ENCODE measurements around the gene CBX3.

The CBX3 gene

DNA sequence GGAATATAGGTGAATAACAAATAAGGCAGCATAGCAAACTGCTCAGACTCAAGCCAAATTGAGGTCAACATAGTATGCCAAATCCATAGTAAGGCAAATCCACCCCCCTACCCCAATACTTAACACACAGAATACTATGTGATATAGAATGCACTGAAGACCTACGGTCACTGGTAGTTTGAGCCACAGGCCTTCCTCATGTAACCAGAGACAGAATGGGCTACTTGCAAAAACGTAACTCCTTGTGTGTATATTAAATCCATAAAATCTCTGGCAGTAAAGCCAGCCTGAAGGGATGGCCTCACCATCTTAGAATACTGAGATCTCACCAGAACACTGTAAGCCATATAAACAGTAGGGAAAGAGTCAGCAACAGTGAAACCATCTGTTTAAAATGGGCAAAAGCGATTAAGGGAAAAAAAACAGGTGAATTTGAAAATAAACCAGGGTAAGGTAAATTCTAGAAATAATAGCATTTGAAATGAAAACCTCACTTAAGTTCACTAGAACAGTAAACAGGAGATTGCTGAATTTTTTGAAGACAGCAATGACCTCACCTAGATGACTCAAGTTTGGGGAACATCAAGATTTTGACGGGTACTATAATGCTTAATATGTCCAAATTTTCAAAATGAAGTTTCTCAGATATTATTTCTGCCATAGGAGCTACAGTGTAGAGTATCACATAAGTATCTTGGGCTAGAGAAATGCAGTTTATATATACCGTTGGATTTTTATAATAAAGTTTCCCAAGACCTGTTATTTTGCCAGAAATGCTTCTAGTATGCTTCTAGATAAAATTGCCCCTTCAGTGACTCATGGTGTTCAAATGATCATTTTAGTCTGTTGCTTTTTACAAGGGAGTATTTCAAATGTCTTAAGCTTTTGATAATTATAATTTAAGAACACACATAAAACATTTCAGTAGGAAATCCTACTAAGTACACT is 14.9 kb upstream of the CBX3 start:
- in situ Hi-C loops (cut with MboI; ENCODE audit: low sequenced_read_pairs) = loop anchor here (25.0 kb wide), 1 partner anchor 99 kb away; no protein-coding TSS in a partner anchor

DNA sequence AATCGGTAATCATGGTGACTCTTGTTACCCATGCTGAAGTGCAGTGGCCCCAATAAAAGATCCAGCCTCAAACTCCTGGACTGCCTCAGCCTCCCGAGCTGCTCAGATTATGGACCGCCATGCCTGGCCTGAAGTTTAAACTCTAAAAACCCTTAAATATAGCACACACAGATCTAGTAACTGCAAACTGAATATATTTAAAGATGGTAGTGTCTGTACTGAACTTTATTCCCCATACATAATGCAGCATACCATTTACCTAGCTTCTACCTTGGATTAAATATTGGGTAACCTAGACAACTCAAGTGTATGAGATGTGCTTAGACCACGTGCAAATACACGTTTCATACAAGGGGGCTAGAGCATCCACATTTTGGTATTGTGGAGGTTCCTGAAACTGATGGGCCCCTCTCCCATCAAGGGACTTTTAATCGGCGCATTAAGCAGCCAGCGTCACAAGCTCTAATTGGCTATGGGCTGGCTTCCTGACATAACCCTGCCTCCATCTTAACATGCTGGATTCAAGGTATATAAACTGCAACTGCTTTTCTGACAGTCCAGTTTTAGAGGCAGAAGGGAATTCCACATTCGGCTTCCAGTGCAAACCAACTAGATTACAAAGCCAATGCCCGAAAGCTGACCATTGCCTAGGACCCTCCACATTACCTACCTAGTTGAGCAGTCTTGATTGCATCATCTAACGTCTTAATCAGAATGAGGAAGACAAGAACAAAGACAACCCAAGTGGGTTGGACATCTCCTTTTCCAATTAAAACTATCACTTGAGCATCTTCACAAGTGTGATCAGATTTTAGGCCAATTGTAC is 14.0 kb upstream of the CBX3 start:
- in situ Hi-C loops (cut with MboI; ENCODE audit: low sequenced_read_pairs) = loop anchor here (25.0 kb wide), 1 partner anchor 100 kb away; no protein-coding TSS in a partner anchor

DNA sequence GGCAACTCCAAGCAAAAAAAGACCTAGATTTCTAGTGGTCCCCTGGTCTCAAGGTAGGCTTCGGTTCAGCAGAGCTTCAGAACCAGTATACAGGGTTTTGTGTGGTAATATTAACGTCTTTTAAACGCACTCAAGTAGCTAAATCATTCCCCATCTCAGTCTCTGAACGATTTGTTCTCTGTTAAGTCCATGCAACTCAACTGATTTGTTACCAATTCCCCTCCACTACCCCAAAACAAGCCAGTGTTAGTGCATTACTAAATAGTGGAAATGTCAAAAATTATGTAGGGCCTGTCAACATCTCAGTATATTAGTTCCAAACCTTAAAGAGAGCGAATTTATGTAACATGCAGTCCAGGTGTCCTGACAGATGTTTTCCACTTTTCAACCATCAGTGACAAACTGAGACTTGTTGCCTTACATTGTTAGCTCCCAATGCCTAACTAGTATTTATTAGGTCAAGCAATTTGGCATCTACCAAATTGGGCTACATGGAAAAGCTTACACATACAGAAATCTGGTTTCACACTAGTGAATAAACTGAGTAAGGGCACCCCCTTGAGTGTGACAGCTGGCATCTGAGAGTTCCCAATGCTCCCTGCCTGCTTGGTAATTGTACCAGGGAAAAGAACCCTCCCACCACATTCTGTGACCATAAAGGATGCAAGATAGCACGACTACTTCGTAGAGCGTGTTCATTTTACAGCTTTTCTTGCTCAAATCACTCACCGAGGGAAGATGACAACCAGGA is 13.2 kb upstream of the CBX3 start:
- in situ Hi-C loops (cut with MboI; ENCODE audit: low sequenced_read_pairs) = loop anchor here (25.0 kb wide), 1 partner anchor 101 kb away; no protein-coding TSS in a partner anchor

DNA sequence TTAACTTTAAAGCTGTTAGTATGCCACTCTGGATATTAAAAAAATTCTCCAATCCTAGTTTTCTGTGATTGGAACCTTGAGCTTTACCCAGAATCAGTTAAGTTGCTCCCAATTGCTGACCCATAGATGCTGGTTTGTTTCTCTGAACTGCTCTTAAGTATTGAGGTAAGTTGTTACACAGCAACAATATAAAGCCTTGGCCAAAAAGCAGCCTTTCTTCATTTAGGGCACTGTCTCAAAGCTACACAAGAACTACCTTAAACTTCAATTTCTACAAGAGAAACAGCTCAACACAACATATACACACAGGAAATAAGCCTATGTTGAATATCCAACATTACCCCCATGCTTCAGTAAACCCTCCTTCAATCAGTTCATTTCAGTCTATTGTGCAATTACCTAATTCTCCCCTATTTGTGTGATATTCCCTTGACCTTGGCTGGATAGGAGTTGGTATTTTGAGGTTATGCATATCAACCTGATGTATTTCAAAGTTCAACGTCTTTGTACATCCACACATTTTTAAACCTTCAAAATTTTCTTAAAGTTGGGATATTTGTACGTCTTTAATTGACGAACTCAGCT is 12.5 kb upstream of the CBX3 start:
- in situ Hi-C loops (cut with MboI; ENCODE audit: low sequenced_read_pairs) = loop anchor here (25.0 kb wide), 1 partner anchor 102 kb away; no protein-coding TSS in a partner anchor

DNA sequence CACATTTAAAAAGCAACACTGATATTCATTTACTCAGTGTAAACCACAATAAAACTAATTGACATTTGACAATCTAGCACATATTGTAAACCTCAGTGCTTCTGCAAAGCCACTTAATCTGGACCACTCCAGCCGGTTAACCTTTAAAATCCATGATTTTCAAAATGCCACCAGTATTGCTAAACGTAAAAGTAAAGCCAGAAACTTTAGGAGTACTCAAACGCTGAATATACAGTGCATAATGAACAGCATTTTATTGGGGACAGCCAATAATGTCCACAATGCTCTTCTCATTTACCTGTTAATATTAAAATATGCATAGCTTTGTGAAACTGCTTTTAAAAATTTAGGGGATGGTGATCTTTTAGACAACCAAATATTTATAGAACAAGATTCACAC is 11.8 kb upstream of the CBX3 start:
- in situ Hi-C loops (cut with MboI; ENCODE audit: low sequenced_read_pairs) = loop anchor here (25.0 kb wide), 1 partner anchor 102 kb away; no protein-coding TSS in a partner anchor

DNA sequence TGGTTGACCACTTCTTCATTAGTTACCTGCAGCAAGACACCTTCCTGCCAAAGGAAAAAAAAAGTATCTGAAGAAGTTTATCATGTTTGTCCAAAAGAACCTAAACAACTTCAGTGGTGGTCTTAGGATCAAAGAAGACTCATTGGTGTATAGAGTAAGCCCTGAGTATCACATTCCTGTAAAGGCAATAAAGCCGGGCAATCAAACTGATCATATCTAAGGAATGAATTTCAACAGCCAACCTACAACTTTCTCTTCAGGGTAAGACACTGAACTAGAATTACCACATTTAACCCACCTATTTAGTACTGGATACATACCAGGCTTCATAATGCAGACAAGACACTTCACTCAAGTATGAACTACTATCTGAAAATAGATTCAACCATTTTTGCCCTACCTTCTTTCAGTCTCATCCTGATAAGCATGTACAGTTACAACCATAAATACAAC is 11.1 kb upstream of the CBX3 start:
- in situ Hi-C loops (cut with MboI; ENCODE audit: low sequenced_read_pairs) = loop anchor here (25.0 kb wide), 1 partner anchor 103 kb away; no protein-coding TSS in a partner anchor

DNA sequence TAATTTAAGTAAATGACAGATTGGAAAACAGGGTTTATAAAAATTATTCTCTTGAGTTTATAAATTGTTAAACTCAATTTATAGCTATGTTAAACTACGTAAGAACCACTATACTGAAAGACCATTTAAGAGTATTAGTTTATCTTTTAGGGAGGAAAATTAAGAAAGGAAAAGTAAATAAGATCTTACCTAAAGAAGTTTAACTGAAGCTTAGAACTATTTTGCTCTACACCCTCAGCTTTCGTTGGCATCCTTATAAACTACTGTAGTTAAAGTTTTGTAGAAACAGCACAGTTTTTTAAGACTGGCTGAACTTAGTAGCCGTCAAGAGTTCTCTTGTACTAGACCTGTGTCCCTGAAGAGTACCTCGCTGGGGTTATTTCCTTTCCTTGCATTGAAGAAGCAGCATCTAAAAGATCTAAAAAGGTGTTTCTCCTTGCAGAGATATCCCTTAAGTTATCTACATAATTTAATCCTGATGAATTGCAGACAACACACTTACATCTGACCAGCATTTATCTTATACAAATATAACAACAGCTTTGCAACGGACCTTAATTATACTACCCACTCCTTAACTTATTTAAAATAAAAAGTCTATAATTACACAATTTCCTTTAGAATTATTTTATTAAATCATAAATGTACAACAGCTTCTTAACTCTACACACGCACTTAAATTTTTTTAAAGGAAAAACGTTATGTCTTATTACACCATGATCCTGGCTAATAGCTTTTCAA is 10.1 kb upstream of the CBX3 start:
- in situ Hi-C loops (cut with MboI; ENCODE audit: low sequenced_read_pairs) = loop anchor here (25.0 kb wide), 1 partner anchor 104 kb away; no protein-coding TSS in a partner anchor

DNA sequence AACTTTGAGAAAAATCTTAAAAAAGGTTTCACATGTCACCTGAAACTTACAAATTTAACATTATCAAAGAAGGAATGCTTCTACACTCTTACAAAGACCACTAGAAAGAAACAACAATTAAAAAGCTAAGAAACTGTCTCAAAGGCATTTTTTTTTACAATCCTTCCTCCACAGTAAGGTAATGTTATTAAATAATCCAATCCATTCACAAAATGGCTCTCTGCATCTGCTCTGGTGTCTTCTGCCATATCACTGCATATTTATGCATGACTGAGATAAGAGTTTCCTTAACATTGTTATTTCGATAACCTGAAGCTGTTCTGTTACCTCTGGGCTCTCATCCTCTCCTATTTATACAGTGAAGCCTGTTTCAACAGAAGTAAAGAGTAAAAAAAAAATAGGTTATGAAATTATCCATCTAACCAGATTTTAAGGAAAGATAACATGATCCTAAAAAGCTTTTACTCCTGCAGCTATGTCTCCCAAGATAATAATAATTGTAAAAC is 9.5 kb upstream of the CBX3 start:
- in situ Hi-C loops (cut with MboI; ENCODE audit: low sequenced_read_pairs) = loop anchor here (25.0 kb wide), 1 partner anchor 105 kb away; no protein-coding TSS in a partner anchor

DNA sequence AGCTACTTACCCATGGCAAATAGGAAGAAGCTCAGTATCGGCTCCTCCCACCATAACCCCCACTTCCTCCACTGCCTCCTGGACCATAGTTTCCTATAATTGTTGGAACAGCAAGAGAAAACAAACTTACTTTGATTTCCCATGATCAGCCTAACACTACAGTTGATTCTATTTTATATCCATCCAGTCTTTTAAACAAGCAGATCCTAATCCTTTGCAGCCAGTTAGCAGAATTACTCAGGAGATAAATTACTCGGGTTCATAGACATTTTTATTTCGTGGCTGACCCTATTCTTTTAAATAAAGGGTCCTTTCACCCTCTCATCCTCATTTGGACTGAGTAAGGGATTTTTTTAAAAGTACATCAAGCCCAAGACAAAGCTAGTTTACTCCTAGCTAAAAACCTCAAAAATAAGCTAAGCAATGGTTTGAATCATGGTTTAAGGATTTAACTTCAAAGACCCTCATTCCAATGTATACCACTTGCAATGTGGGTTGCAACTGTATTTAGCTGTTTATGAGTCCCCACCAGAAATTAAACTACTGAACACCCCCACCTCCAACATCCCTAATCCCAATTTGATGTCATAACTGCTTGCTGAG is 9.0 kb upstream of the CBX3 start:
- in situ Hi-C loops (cut with MboI; ENCODE audit: low sequenced_read_pairs) = loop anchor here (25.0 kb wide), 1 partner anchor 105 kb away; no protein-coding TSS in a partner anchor

DNA sequence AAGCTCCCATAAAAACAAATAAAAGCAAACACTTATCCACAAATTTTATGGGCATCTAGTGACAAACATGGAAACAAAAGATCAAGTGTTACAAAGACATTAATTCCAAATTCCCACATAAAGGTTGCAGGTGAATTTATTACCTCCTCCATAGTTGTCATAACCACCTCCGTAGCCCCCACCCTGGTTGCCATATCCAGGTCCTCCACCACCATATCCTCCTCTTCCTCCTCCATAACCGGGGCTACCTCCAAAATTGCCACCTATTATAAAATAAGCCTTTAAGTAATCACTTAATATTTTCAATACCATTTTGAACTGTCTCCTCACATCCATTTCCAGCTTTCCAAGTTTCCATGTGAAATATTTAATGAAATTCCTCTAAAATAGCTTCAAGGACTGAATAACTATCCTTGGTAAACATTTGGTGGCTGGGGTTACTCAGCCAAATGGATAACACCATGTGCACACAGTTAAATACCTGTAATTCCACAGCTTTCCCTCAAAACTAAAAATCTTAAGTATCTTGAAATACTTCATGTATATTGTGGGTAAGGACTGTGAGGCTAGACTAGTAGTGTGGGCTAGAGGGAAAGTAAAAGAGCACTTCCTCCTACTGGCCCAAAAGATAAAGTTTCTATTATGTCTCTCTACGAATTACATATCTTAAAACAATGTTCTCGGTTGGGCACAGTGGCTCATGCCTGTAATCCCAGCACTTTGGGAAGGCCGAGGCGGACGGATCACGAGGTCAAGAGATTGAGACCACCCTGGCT is 7.9 kb upstream of the CBX3 start:
- in situ Hi-C loops (cut with MboI; ENCODE audit: low sequenced_read_pairs) = loop anchor here (25.0 kb wide), 1 partner anchor 106 kb away; no protein-coding TSS in a partner anchor

DNA sequence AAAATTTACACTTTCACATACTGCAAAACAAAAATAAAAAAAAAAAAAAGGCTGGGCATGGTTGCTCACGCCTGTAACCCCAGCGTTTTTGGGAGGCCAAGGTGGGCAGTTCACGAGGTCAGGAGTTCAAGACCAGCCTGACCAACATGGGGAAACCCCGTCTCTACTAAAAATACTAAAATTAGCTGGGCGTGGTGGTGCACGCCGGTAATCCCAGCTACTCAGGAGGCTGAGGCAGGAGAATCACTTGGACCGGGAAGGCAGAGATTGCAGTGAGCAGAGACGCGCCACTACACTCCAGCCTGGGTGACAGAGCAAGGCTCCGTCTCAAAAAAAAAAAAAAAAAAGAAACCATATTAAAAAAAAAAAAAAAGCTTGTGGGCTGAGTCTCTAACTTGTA is 6.8 kb upstream of the CBX3 start:
- in situ Hi-C loops (cut with MboI; ENCODE audit: low sequenced_read_pairs) = loop anchor here (25.0 kb wide), 1 partner anchor 107 kb away; no protein-coding TSS in a partner anchor

DNA sequence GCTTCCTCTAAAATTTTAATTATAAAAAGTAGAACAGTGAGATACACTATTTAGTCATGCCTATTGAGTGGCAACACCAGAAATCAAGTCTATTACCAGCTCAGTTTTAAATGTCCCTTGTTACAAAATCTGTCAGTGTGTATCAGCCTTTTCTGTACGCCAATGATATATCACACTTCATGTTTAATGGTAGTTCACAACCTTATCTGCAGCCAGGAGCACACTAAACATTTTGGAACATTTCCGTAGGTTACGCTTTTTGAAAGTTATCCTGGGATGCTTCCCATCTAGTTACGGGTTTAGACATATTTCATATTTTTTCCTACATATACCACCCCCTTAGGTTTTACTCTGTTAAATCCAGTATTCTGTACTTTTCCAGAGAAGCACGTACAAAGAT is 6.4 kb upstream of the CBX3 start:
- in situ Hi-C loops (cut with MboI; ENCODE audit: low sequenced_read_pairs) = loop anchor here (25.0 kb wide), 1 partner anchor 108 kb away; no protein-coding TSS in a partner anchor

DNA sequence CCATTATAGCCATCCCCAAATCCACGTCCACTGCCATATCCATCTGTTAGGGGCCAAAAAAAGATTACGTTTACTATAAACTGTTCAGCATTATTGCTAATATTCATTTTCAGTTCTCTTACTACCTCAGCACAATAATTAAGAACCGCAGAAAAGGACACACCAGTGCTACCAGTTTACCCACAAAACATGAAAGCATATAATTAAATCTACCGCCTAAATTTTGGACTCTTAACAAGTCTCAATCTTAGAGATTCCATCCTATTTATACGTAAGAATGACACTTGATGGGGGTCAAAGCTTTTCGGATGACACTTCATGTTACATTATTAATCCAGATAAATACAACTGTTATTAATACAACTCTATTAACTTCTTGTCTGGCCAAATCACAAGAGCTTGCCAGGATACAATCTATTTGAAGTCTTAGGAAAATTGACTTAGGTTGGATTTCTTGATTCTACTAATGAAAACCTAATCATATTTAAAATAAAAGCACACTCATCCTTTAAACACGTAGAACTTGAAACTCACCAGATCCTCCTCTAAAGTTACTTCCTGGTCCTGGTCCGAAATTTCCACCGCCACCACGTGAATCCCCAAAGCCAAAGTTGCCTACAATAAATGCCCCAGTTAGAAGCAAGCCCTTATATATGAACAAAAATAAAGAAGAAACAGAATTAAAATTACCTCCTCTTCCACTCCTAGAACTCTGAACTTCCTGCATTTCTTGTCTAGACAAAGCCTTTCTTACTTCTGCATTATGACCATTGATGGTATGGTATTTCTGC is 5.5 kb upstream of the CBX3 start:
- in situ Hi-C loops (cut with MboI; ENCODE audit: low sequenced_read_pairs) = loop anchor here (25.0 kb wide), 1 partner anchor 109 kb away; no protein-coding TSS in a partner anchor

DNA sequence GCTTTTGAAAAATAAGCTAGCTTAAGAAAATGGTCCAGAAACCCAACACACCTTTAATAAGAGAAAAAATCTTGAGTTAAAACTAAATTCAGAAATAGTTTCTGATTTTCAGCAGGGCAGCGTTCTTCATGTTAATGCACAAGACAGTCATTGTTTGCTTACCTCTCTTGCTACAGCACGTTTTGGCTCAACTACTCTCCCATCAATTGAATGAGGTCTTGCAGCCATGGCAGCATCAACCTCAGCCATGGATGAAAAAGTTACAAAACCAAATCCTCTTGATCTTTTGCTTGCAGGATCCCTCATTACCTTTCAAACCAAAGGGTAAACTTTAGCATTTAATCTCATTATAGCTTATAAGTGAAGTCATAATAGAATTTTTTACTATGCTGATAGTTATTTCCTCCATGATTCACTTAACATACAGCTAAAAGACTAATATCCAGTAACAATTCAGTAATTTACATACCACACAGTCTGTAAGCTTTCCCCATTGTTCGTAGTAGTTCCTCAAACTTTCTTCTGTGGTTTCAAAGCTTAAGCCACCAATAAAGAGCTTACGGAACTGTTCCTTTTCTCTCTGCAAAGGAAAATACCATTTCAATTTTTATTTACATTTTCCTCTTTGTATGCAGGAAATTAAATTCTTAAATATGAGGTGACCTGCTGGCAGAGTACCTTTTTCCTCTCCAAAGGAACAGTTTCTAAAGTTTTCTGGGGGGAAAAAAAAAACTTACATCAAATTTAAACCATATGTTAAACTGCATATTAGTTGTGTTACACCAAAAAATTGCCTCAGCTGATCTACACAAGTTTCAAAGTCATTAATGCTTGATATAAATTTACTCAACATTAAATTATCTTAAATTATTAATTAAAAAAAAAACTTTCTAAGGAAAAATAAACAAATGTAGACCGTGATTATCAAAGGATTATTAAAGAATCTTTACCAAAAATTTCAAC is 4.1 kb upstream of the CBX3 start:
- in situ Hi-C loops (cut with MboI; ENCODE audit: low sequenced_read_pairs) = loop anchor here (25.0 kb wide), 1 partner anchor 110 kb away; no protein-coding TSS in a partner anchor

DNA sequence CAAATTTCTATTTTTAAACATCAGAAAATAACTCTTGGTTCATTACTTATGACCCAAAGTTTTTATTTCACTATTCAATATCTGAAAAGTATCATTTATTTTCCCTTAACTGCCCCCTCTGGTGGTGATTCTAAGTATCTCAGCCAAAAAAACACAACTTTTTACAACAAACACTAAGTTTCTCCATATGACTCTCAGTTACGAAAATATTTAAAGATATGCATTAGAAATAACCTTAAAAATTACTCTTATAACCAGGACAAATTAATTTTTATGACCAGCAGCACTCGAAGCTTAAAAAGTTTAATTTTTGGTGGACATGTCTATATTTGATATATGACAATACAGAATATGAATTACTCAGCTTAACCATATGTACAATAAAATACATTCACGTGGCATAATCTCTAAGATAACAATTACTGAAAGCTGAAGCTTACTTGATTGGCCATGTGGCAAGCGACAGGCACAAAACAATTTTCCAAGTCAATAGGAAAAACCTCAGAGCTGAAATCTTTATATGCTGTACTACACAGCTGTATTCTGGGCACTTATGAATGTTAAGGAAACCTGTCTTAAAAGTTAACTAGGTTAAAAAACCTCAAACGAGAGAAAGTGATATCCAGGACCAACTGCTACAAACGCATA is 3.3 kb upstream of the CBX3 start:
- in situ Hi-C loops (cut with MboI; ENCODE audit: low sequenced_read_pairs) = loop anchor here (25.0 kb wide), 1 partner anchor 111 kb away; no protein-coding TSS in a partner anchor

All from HL-60/S4 treated with retinoic acid at 250 ng/mL for 4 days and 3 days (cell line).